ENCODE measurements around the gene IL31RA.

- TF ChIP-seq, protein P1, sequence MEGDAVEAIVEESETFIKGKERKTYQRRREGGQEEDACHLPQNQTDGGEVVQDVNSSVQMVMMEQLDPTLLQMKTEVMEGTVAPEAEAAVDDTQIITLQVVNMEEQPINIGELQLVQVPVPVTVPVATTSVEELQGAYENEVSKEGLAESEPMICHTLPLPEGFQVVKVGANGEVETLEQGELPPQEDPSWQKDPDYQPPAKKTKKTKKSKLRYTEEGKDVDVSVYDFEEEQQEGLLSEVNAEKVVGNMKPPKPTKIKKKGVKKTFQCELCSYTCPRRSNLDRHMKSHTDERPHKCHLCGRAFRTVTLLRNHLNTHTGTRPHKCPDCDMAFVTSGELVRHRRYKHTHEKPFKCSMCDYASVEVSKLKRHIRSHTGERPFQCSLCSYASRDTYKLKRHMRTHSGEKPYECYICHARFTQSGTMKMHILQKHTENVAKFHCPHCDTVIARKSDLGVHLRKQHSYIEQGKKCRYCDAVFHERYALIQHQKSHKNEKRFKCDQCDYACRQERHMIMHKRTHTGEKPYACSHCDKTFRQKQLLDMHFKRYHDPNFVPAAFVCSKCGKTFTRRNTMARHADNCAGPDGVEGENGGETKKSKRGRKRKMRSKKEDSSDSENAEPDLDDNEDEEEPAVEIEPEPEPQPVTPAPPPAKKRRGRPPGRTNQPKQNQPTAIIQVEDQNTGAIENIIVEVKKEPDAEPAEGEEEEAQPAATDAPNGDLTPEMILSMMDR (conservative IDR thresholded peaks at IDR 0.05), result no peak
- no peak for TF ChIP-seq ZFX (IDR thresholded peaks at IDR 0.05)
These were observed 9.6 kb downstream of the IL31RA start for GRCh38 chr5:55860709-55861108.

All from C4-2B (cell line).